Ectodermal cell (in vitro differentiated cells): Measurements from ENCODE around the gene AK5.
"Not testable (repeated sequence)": the region's sequence is repeated elsewhere in the genome, so short reads cannot be mapped to it uniquely, and the experiment has no call there.

ENCODE experiments used
- H3K27ac ChIP-seq: 2 replicates; pipeline ENCODE4 v1.7.0; 2013; ENCODE audit warnings: mild to moderate bottlenecking, low read depth, low read length; ENCODE audit not compliant: insufficient read depth, poor library complexity, severe bottlenecking
- H3K27me3 ChIP-seq: 2 replicates; pipeline ENCODE4 v1.7.0; 2013; ENCODE audit warnings: mild to moderate bottlenecking, low read length; ENCODE audit not compliant: insufficient read depth, control insufficient read depth, poor library complexity, severe bottlenecking
- H3K36me3 ChIP-seq: one replicate; pipeline ENCODE4 v1.7.0; 2013; ENCODE audit warnings: low read length; ENCODE audit not compliant: control insufficient read depth, insufficient read depth
- H3K4me1 ChIP-seq: one replicate; pipeline ENCODE4 v1.7.0; 2013; ENCODE audit warnings: low read length; ENCODE audit not compliant: control insufficient read depth, insufficient read depth
- H3K4me3 ChIP-seq: 2 replicates; pipeline ENCODE4 v1.7.0; 2013; ENCODE audit warnings: low read depth, low read length, control low read depth; ENCODE audit not compliant: insufficient read depth
- H3K9me3 ChIP-seq: 2 replicates; pipeline ENCODE4 v1.7.0; 2013; ENCODE audit warnings: mild to moderate bottlenecking, low read length, moderate library complexity; ENCODE audit not compliant: control insufficient read depth
- WGBS, 2 experiments: methylation state at CpG; one replicate each; pipeline ENCODE4 v1.1.7; 2013; ENCODE audit warnings: missing lambda C conversion rate in 2 of 2; 5-methylcytosine and 5-hydroxymethylcytosine counted together

Gene AK5

GRCh38 chr1:77283701-77284425, 2.0 kb downstream of the AK5 start:
- H3K36me3 ChIP-seq, result no peaks in the 10 kb centered on the region
- H3K27ac ChIP-seq, result no peak overlapping the region
- H3K4me3 ChIP-seq, result no peak overlapping the region
- no peaks in the 10 kb centered on the region for H3K4me1 ChIP-seq
- H3K27me3 ChIP-seq, result peaks cover 55% of the 10 kb centered on the region
- no peaks in the 10 kb centered on the region for H3K9me3 ChIP-seq
- WGBS, 2 experiments, result 75 to 93% methylated on average over 3 to 6 of the region's 6 CpGs

DNA sequence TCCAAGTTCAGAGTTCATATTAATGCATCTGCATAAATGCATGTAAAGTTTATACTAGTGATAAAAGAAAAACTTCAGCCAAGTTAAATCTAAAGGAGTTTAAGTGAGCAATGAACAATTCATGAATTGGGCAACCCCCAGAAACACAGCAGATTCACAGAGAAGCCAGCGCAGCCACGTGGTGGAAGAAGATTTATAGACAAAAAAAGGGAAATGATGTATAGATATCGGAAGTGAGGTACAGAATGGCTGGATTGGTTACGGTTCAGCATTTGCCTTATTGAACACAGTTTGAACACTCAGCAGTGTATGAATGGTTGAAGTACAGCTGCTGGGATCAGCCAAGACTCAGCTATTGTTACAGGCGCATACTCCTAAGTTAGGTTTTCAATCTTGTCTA, 5.7 kb downstream of the AK5 start:
- H3K27me3 ChIP-seq, result peaks cover 23% of the 10 kb centered on the region
- H3K9me3 ChIP-seq, result no peaks in the 10 kb centered on the region
- no peak overlapping the region for H3K4me3 ChIP-seq
- 92 to 95% methylated on average over 5 of the region's 5 CpGs for WGBS, 2 experiments
- no peaks in the 10 kb centered on the region for H3K36me3 ChIP-seq
- no peaks in the 10 kb centered on the region for H3K4me1 ChIP-seq
- no peak overlapping the region for H3K27ac ChIP-seq

GRCh38 chr1:77288275-77288674, 6.5 kb downstream of the AK5 start:
- H3K27me3 ChIP-seq, result peaks cover 15% of the 10 kb centered on the region
- H3K4me3 ChIP-seq, result no peak overlapping the region
- H3K27ac ChIP-seq, result no peak overlapping the region
- H3K9me3 ChIP-seq, result no peaks in the 10 kb centered on the region
- H3K4me1 ChIP-seq, result no peaks in the 10 kb centered on the region
- H3K36me3 ChIP-seq, result no peaks in the 10 kb centered on the region
- WGBS, 2 experiments, result 87 to 100% methylated on average over 1 of the region's 1 CpG

DNA sequence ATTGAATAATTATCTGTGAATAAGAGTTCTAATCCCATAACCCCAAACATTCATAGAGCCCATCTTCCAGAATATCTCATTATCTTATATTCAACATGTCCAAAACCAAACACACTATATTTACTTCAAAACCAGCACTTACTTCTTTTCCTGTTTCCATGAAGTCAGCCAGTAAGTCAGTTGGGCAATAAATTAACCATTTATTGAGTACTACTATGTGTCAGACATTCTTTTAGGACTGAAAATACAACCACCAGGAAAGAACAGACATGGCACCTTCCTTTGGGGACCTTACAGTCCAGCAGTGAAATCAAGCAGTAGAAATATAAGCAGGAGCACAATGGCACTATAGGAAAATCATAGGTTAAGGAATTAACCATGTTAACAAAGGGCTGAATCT, 8.8 kb downstream of the AK5 start:
- no peaks in the 10 kb centered on the region for H3K27me3 ChIP-seq
- no peak overlapping the region for H3K4me3 ChIP-seq
- H3K9me3 ChIP-seq, result no peaks in the 10 kb centered on the region
- H3K27ac ChIP-seq, result no peak overlapping the region
- no peaks in the 10 kb centered on the region for H3K4me1 ChIP-seq
- H3K36me3 ChIP-seq, result no peaks in the 10 kb centered on the region

GRCh38 chr1:77292551-77292950, 10.7 kb downstream of the AK5 start:
- no peaks in the 10 kb centered on the region for H3K27me3 ChIP-seq
- no peaks in the 10 kb centered on the region for H3K36me3 ChIP-seq
- H3K27ac ChIP-seq, result no peak overlapping the region
- no peaks in the 10 kb centered on the region for H3K9me3 ChIP-seq
- H3K4me3 ChIP-seq, result no peak overlapping the region
- H3K4me1 ChIP-seq, result no peaks in the 10 kb centered on the region
- 81 to 83% methylated on average over 4 of the region's 4 CpGs for WGBS, 2 experiments

DNA sequence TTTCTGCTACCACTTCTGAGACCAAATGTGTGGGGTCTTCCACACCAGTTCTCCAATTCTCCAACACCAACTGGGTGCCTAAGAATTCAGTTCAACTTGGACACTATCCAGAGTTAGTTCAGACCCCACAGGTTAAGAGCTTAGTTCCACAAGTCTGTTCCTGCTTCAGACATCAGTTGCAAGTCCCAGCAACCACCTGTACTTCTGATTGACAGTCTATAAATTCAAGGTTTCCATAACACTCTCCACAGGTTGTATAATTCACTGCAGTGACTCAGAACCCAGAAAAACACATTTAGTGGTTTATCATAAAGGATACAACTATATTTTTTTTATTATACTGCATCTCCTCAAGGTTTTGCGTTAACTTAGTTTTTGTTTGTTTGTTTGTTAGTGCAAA, 18.7 kb downstream of the AK5 start:
- WGBS, 2 experiments, result no CpG with 5 or more reads among the region's 1 CpG
- H3K4me1 ChIP-seq, result no peaks in the 10 kb centered on the region
- no peak overlapping the region for H3K4me3 ChIP-seq
- H3K27me3 ChIP-seq, result no peaks in the 10 kb centered on the region
- no peaks in the 10 kb centered on the region for H3K9me3 ChIP-seq
- H3K36me3 ChIP-seq, result no peaks in the 10 kb centered on the region
- no peak overlapping the region for H3K27ac ChIP-seq

GRCh38 chr1:77303387-77303786, 21.6 kb downstream of the AK5 start:
- Histone ChIP-seq H3K4me1 (no peaks in the 10 kb centered on the region), H3K27me3 (no peaks in the 10 kb centered on the region), H3K27ac (no peak overlapping the region), H3K9me3 (no peaks in the 10 kb centered on the region), H3K36me3 (no peaks in the 10 kb centered on the region), H3K4me3 (no peak overlapping the region)
- 87 to 90% methylated on average over 3 of the region's 3 CpGs for WGBS, 2 experiments

DNA sequence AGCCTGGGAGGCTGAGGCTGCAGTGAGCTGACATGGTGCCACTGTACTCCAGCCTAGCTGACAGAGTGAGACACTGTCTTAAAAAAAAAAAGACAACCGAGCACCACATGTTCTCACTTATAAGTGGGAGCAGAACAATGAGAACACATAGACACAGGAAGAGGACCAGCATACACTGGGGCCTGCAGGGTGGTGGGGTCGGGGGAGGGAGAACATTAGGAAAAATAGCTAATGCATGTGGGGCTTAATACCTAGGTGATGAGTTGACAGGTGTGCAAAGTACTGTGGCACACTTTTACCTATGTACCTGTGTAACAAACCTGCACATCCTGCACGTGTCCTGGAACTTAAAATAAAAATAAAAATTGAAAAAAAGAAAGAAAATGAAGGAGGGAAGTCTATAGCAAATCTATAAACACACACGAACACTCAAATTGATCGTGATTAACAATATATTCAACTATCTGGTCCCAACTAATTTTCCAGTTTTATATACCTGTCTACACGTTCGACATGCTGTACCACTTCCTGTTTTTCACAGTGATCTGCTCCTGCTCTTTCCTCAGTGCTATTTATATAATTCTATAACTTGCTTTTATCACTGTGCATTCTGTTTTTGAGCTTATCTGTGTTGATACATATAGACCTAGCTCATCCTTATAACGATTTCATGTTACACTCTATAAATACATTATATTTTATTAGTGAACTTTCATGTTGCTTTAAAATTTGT, 27.2 kb downstream of the AK5 start:
- 73 to 76% methylated on average over 6 to 7 of the region's 8 CpGs for WGBS, 2 experiments

DNA sequence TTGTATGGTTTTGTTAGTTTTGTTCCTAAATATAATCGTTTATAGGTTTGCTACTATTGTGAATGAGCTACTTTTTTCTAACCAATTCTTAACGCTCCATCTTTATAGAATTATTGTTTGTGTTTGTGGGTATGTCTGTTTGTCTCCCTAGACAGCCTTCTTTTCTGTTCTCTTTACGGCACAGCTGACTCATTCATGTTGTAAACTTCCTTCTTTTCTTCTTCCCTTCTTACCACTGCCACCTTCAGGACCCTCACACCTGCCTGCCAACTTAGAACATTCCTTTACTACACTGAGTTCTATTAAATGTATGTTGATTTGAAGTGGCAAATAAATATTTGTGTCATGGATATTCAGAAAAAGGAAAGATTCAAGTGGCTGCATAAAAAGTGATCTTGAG, 29.1 kb downstream of the AK5 start:
- Histone ChIP-seq H3K4me3 (no peak overlapping the region), H3K27me3 (no peaks in the 10 kb centered on the region), H3K27ac (no peak overlapping the region), H3K36me3 (no peaks in the 10 kb centered on the region), H3K4me1 (no peaks in the 10 kb centered on the region), H3K9me3 (no peaks in the 10 kb centered on the region)
- 89 to 97% methylated on average over 1 to 3 of the region's 3 CpGs for WGBS, 2 experiments

More for the DNA sequence above, 27.2 kb downstream of the AK5 start:
- H3K36me3 ChIP-seq, result no peaks in the 10 kb centered on the region
- no peaks in the 10 kb centered on the region for H3K27me3 ChIP-seq
- no peaks in the 10 kb centered on the region for H3K9me3 ChIP-seq
- H3K27ac ChIP-seq, result no peak overlapping the region
- no peak overlapping the region for H3K4me3 ChIP-seq
- H3K4me1 ChIP-seq, result no peaks in the 10 kb centered on the region

DNA sequence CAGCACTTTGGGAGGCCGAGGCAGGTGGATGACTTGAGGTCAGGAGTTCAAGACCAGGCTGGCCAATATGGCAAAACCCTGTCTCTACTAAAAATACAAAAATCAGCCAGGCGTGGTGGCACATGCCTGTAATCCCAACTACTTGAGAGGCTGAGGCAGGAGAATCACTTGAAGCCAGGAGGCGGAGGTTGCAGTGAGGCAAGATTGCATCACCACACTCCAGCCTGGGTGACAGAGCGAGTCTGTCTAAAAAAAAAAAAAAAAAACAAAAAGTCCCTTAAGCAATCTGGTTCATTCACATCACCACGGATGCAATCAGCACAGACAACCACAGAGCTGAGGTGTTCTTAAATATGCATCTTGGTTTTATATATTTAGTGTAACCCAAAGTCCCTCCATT, 30.5 kb downstream of the AK5 start:
- not testable (repeated sequence) for H3K4me3 ChIP-seq, H3K36me3 ChIP-seq, H3K27ac ChIP-seq, H3K4me1 ChIP-seq, H3K9me3 ChIP-seq, H3K27me3 ChIP-seq
- WGBS, 2 experiments, result 94 to 95% methylated on average over 4 to 5 of the region's 5 CpGs
